Testis (tissue), 3 donors: ENCODE data around the gene DPEP1. TPM values are rescaled to one million over a fixed set of nuclear protein-coding genes. Genes with fewer than 3 reads are reported as not detected.

Experiments used
- DNase-seq: peaks from one replicate; pipeline ENCODE4 v3.0.0-alpha.2; 2019
- H3K27ac ChIP-seq, 2 donors: fragments of 200-600 bp; sonication (generic); one replicate each; pipeline ENCODE4 v1.5.1; 2019
- H3K27me3 ChIP-seq: fragments of 200-600 bp; sonication (generic); one replicate; pipeline ENCODE4 v1.5.1; 2019
- H3K36me3 ChIP-seq: fragments of 200-600 bp; sonication (generic); one replicate; pipeline ENCODE4 v1.5.1; 2017; ENCODE audit warnings: low read depth; ENCODE audit errors: missing control alignments
- H3K4me1 ChIP-seq: fragments of 200-600 bp; sonication (generic); one replicate; pipeline ENCODE4 v1.5.1; 2019
- H3K4me3 ChIP-seq, 2 donors: fragments of 200-600 bp; sonication (generic); one replicate each; pipeline ENCODE4 v1.5.1; 2017 to 2019
- H3K9me3 ChIP-seq: fragments of 200-600 bp; sonication (generic); one replicate; pipeline ENCODE4 v1.5.1; 2017
- POLR2A ChIP-seq: fragments of 450-650 bp; IDR thresholded peaks from one replicate; pipeline ENCODE4 v1.6.1; 2017; ENCODE audit warnings: antibody characterized with exemption, mild to moderate bottlenecking, moderate library complexity
- WGBS, 2 donors: methylation state at CpG; one replicate each; pipeline ENCODE4 v1.1.5; 2018; 5-methylcytosine and 5-hydroxymethylcytosine counted together
- intact Hi-C: fragments of 100-400 bp; cut with DNase I; formaldehyde crosslinking; loops from one replicate; pipeline ENCODE4 v1.15.1; 2023; ENCODE audit warnings: low total_unique reads
- polyA plus RNA-seq: library from polyadenylated mRNA; stranded (reverse); fragments of 350-450 nt; fragmentation: Illumina TruSeq; extraction: RNeasy Lipid Tissue Mini Kit (QIAGEN cat#74804); gene quantifications from one replicate; pipeline ENCODE4 v1.2.3, GENCODE V29; 2014; ENCODE audit warnings: low read depth, low replicate concordance; ENCODE audit not compliant: insufficient read depth
- total RNA-seq, 2 donors: library from RNA; depleted of rRNA; stranded (reverse); fragments of >200 nt; gene quantifications; one replicate each; pipeline ENCODE4 v1.2.3, GENCODE V29; 2016
- TF ChIP-seq, protein P1 (sequence below), 3 experiments: fragments of 450-650 bp in 2 of 3; fragments of 200-600 bp in 1 of 3; sonication (generic) in 1 of 3; IDR thresholded peaks; one replicate each; pipeline ENCODE4 v1.5.1; 2016 to 2019; ENCODE audit warnings: antibody characterized with exemption in 3 of 3, mild to moderate bottlenecking in 2 of 3, moderate library complexity in 1 of 3

Gene DPEP1
- total and polyA plus RNA-seq, 3 donors from 2014 or later = 105 to 256 (median 125) TPM

DNA sequence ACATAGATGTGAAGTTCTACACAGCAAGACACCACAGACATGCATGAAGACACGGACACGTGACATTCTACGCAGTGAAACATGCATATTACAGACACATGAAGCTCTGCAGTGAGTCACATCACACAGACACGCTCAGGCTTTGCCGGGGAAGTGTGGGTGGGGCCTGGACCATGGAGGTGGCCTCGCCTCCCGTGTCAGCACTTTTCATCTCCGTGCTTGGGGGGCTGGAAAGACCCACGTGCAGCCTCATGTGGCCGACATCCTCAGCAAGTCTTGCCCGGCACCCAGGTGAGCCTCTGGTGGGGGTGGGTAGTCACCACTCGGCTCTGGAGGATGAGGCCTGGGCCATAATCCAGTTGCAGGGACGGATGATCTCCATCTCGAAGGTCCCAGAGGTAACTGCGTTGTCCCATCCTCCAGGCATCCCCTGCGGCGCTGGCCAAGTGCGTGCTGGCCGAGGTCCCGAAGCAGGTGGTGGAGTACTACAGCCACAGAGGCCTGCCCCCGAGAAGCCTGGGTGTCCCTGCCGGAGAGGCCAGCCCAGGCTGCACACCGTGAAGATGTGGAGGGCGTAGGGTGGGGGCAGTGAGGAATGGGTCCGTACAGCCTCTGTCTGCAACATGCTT lies 17.3 kb upstream of the DPEP1 start:
- intact Hi-C loops = no loop called here
- Histone ChIP-seq H3K36me3 (no peaks in the 10 kb centered on the region), H3K27me3 (no peaks in the 10 kb centered on the region), H3K4me3 (no peak overlapping the region), H3K27ac (no peak overlapping the region), H3K4me1 (no peaks in the 10 kb centered on the region), H3K9me3 (no peaks in the 10 kb centered on the region)
- DNase-seq = no peak
- TF ChIP-seq, protein P1, sequence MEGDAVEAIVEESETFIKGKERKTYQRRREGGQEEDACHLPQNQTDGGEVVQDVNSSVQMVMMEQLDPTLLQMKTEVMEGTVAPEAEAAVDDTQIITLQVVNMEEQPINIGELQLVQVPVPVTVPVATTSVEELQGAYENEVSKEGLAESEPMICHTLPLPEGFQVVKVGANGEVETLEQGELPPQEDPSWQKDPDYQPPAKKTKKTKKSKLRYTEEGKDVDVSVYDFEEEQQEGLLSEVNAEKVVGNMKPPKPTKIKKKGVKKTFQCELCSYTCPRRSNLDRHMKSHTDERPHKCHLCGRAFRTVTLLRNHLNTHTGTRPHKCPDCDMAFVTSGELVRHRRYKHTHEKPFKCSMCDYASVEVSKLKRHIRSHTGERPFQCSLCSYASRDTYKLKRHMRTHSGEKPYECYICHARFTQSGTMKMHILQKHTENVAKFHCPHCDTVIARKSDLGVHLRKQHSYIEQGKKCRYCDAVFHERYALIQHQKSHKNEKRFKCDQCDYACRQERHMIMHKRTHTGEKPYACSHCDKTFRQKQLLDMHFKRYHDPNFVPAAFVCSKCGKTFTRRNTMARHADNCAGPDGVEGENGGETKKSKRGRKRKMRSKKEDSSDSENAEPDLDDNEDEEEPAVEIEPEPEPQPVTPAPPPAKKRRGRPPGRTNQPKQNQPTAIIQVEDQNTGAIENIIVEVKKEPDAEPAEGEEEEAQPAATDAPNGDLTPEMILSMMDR (IDR thresholded peaks at IDR 0.05) = no peak
- TF ChIP-seq POLR2A = no peak
- WGBS, 2 donors = 91 to 95% methylated on average over 16 to 25 of the region's 25 CpGs

DNA sequence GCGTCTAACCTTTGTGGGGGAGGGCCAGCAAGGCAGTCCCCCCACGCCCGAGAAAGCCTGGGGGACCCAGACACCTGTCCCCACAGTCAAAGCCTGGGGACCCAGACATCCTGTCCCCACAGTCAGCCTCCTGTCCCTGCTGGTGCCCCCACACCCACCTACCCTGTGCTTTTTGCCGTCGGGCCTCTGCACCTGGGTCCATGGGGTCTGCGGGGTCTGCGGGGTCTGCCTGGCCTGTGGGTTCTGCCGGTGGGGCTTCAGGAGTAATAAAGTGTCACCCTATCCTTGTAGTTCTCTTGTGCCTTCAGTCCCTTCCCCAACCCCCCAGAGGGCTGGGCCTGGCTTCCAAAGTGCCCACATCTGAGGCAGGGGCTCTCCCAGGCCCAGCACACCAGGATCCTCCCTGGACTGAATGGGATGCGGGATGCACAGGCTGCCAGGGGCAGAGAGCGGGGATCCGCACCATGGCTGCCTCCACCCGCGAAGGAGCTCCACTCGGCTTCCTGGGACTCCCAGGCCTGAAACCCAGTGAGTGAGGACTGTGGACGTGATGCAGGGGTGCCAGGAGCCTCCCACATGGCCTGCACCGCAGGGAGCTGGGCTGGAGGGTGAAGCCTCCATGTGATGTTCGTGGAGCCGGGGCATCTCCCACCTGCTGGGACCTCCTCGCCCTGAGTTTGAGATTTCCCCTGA lies 16.3 kb upstream of the DPEP1 start:
- no peaks in the 10 kb centered on the region for H3K27me3 ChIP-seq
- 87 to 90% methylated on average over 2 to 19 of the region's 19 CpGs for WGBS, 2 donors
- DNase-seq = no peak
- peaks cover 2% of the 10 kb centered on the region for H3K4me1 ChIP-seq
- no peak overlapping the region for H3K4me3 ChIP-seq
- no peaks in the 10 kb centered on the region for H3K9me3 ChIP-seq
- TF ChIP-seq, protein P1 (IDR thresholded peaks at IDR 0.05) = no peak
- TF ChIP-seq POLR2A = no peak
- H3K27ac ChIP-seq = no peak overlapping the region
- no peaks in the 10 kb centered on the region for H3K36me3 ChIP-seq
- intact Hi-C loops = no loop called here

DNA sequence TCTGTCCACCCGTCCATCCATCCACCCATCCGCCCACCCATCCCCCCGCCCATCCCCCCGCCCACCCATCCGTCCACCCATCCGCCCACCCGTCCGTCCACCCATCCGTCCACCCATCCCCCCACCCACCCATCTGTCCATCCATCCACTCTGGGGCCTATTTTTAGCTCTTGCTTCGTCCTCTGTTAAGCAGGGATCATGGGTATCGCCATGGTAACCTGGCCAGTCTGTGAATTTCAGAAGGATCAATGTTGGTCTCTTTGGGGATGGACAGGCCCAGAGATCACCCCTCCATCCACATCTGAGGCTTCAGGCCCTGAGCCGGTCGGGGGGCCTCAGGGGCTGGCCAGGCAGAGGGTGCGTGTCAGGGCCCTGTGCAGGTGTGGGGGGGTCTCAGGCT lies 15.2 kb upstream of the DPEP1 start:
- Histone ChIP-seq H3K36me3 (no peaks in the 10 kb centered on the region), H3K4me3 (no peak overlapping the region), H3K9me3 (no peaks in the 10 kb centered on the region), H3K27ac (no peak overlapping the region), H3K4me1 (peaks cover 10% of the 10 kb centered on the region), H3K27me3 (no peaks in the 10 kb centered on the region)
- no peak for DNase-seq
- 73% methylated on average over 8 of the region's 14 CpGs; no CpG with 5 or more reads in 1 of the 2 donors for WGBS, 2 donors
- intact Hi-C loops = no loop called here
- TF ChIP-seq, protein P1 (IDR thresholded peaks at IDR 0.05) = no peak
- TF ChIP-seq POLR2A = no peak

DNA sequence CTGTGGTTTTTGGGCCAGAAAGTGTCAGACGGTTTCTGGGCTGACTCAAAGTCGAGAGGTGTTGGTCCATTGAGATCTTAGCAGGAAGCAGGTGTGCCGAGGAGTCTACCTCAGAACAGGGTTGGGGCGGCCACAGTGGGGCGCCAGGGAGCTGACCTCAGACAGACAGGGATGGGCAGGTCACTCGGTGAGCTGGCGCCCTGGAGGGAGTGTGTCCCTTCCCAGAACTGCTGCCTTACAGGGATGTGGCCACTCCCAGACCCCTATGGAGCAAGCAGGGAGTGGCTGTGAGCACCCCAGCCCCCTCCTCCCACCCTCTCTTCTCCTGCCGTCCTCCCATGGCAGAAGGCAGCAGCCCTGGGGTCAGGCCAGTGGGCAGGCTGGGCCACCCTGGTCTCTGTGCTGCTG lies 14.0 kb upstream of the DPEP1 start:
- Histone ChIP-seq H3K27me3 (no peaks in the 10 kb centered on the region), H3K27ac (no peak overlapping the region), H3K9me3 (no peaks in the 10 kb centered on the region), H3K36me3 (no peaks in the 10 kb centered on the region), H3K4me1 (peaks cover 10% of the 10 kb centered on the region), H3K4me3 (no peak overlapping the region)
- DNase-seq = no peak
- 68 to 90% methylated on average over 4 to 8 of the region's 8 CpGs for WGBS, 2 donors
- intact Hi-C loops = no loop called here
- no peak for TF ChIP-seq POLR2A
- TF ChIP-seq, protein P1 (IDR thresholded peaks at IDR 0.05) = no peak
